ENCODE results near the gene YIPF3.
"Not testable (repeated sequence)": the region's sequence is repeated elsewhere in the genome, so short reads cannot be mapped to it uniquely, and the experiment has no call there.

YIPF3 gene

DNA sequence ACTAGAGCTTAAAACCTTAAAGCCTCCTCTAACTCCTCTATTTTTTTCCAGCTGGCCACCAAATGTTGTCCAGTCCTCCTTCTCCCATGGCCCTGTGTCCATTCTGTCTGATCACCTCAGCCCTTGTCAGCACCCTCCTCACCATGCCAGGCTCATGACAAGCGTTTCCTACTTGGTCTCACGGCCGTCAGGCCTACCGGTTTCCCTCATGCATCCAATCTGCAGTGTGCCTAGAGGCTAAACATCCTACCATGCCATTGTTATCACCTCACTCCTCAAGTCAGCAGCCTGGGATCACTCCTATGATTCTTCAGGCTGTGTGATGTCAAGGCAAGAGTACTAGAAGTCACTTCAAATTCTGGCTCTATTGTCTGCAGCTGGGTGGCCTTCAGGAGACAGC, 49.0 kb downstream of the YIPF3 start:
- no peak for DNase-seq (ENCODE audit: insufficient read length, low spot score)
- no peak for FAIRE-seq
- TF ChIP-seq POLR2A (IDR thresholded peaks at IDR 0.05; ENCODE audit: low read depth, low read length): no peak
- no peak for TF ChIP-seq POLR2AphosphoS5 (IDR thresholded peaks at IDR 0.05; ENCODE audit: low read depth, low read length)
- TF ChIP-seq PAX5 (IDR thresholded peaks at IDR 0.05; ENCODE audit: insufficient read depth, low read length, severe bottlenecking): no peak
- no peak for TF ChIP-seq SPI1 (IDR thresholded peaks at IDR 0.05; ENCODE audit: low read depth, low read length)
- no peak for TF ChIP-seq TAF1 (IDR thresholded peaks at IDR 0.05; ENCODE audit: low read depth, low read length)
- no peak for TF ChIP-seq POU2F2 (IDR thresholded peaks at IDR 0.05; ENCODE audit: low read depth, low read length)

DNA sequence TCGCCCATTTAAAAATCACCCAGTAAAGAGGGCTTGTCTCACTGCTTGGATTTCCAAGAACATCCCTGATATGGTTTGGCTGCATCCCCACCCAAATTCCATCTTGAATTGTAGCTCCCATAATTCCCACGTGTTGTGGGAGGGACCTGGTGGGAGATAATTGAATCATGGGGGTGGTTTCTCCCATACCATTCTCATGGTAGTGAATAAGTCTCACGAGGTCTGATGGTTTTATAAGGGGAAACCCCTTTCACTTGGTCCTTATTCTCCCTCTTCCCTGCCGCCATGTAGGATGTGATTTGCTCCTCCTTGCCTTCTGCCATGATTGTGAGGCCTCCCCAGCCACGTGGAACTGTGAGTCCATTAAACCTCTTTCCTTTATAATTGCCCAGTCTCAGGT, 49.5 kb downstream of the YIPF3 start:
- not testable (repeated sequence) for DNase-seq (ENCODE audit: insufficient read length, low spot score); FAIRE-seq

DNA sequence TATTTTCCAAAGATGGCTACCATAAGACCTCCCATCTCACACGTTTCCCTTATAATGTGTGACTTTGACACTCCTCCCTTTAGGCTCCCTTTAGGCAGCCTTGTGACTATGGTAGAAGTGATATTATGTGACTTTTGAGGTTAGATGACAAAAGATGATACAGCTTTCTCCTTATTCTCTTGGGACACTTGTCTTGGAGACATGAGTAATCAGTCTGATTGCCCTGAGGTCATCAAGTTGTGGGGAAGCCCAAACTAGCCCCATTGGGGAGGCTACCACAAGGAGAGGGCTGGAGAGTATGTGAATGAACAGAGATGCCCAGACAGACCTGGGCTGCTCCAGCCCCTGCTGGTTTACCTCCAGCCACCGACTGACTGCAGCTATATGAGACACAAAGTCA, 50.8 kb downstream of the YIPF3 start:
- no peak for FAIRE-seq
- DNase-seq (ENCODE audit: insufficient read length, low spot score): no peak
- no peak for TF ChIP-seq POU2F2 (IDR thresholded peaks at IDR 0.05; ENCODE audit: low read depth, low read length)
- TF ChIP-seq PAX5 (IDR thresholded peaks at IDR 0.05; ENCODE audit: insufficient read depth, low read length, severe bottlenecking): no peak
- TF ChIP-seq SPI1 (IDR thresholded peaks at IDR 0.05; ENCODE audit: low read depth, low read length): no peak
- no peak for TF ChIP-seq POLR2A (IDR thresholded peaks at IDR 0.05; ENCODE audit: low read depth, low read length)
- no peak for TF ChIP-seq POLR2AphosphoS5 (IDR thresholded peaks at IDR 0.05; ENCODE audit: low read depth, low read length)
- TF ChIP-seq TAF1 (IDR thresholded peaks at IDR 0.05; ENCODE audit: low read depth, low read length): no peak

DNA sequence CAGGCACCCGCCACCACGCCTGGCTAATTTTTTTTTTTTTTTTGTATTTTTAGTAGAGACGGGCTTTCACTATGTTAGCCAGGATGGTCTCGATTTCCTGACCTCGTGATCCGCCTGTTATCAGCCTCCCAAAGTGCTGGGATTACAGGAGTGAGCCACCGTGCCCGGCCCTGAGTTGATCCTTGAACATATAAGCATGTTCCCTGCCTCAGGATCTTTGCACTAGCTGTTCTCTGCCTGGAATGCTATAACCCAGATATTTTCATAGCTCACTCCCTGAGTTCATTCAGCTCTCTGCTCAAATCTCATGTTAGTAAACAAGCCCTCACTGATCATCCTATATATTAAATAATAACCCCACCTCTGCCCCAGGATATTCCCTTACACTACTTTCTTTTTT, 52.4 kb downstream of the YIPF3 start:
- no peak for FAIRE-seq
- TF ChIP-seq POU2F2 (IDR thresholded peaks at IDR 0.05; ENCODE audit: low read depth, low read length) (no peak), PAX5 (IDR thresholded peaks at IDR 0.05; ENCODE audit: insufficient read depth, low read length, severe bottlenecking) (no peak), SPI1 (IDR thresholded peaks at IDR 0.05; ENCODE audit: low read depth, low read length) (no peak), POLR2AphosphoS5 (IDR thresholded peaks at IDR 0.05; ENCODE audit: low read depth, low read length) (no peak), TAF1 (IDR thresholded peaks at IDR 0.05; ENCODE audit: low read depth, low read length) (no peak), POLR2A (IDR thresholded peaks at IDR 0.05; ENCODE audit: low read depth, low read length) (no peak)
- DNase-seq (ENCODE audit: insufficient read length, low spot score): no peak

DNA sequence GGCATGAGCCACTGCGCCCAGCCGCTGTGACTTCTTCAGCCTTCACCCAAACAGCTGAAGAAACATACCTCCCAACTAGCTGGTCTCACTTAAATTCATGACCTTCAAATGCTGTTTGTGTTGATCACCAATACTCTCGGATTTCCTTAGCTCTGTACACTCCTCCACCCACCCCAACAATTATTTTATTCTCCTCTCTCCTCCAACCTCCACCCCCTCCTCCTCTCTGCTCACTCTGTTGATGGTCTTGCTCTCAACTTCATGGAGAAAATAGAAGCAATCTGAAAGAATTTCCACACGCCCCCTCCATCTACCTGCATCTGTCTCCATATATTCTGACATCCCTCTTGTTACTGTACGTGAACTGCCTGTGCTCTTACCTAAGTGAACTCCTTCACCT, 54.8 kb downstream of the YIPF3 start:
- FAIRE-seq (no peak), DNase-seq (ENCODE audit: insufficient read length, low spot score) (no peak)
- TF ChIP-seq POLR2AphosphoS5 (IDR thresholded peaks at IDR 0.05; ENCODE audit: low read depth, low read length) (no peak), POU2F2 (IDR thresholded peaks at IDR 0.05; ENCODE audit: low read depth, low read length) (no peak), SPI1 (IDR thresholded peaks at IDR 0.05; ENCODE audit: low read depth, low read length) (no peak), POLR2A (IDR thresholded peaks at IDR 0.05; ENCODE audit: low read depth, low read length) (no peak), TAF1 (IDR thresholded peaks at IDR 0.05; ENCODE audit: low read depth, low read length) (no peak), PAX5 (IDR thresholded peaks at IDR 0.05; ENCODE audit: insufficient read depth, low read length, severe bottlenecking) (no peak)
